HepG2 (cell line): ENCODE measurements around the gene ERC1. TPM values are rescaled to one million over a fixed set of nuclear protein-coding genes. Genes with fewer than 3 reads are reported as not detected.
A peak's percentile ranks its signal among the peaks of the same experiment; 100 is the strongest.

Experiments used
- ATAC-seq: fragments of 200-7000 bp; cut with Tn5 transposase; 3 replicates; pipeline ENCODE4 v1.9.1; 2020; ENCODE audit warnings: mild to moderate bottlenecking, moderate library complexity
- BruUV-seq: library from RNA; stranded (reverse); fragments of 400-500 nt; replicated peaks from 2 replicates; lab custom pipeline; 2021; lab: Mats Ljungman, UMichigan
- CTCF ChIA-PET: fragments of 300-600 bp; formaldehyde crosslinking; extraction: SDS; loops from one replicate; lab custom pipeline; 2021; ENCODE audit warnings: low total read pairs, inconsistent platforms, low intra/inter-chr PET ratio; lab: Yijun Ruan, JAX
- POLR2A ChIA-PET: fragments of 350-600 bp; sonication (Branson Sonifier 250); formaldehyde crosslinking; loops from one replicate; lab custom pipeline; 2020; ENCODE audit warnings: antibody characterized with exemption, inconsistent platforms; lab: Yijun Ruan, JAX
- DNase-seq: peaks from one replicate; pipeline ENCODE4 v3.0.0-alpha.2; 2015; ENCODE audit warnings: low spot score
- FAIRE-seq: peaks from 3 replicates; lab custom pipeline; 2011; peaks lifted over from hg19 to GRCh38; lab: Jason Lieb, UNC
- H2AFZ ChIP-seq: one replicate; pipeline ENCODE4 v1.6.1; 2011; ENCODE audit warnings: low read length, inconsistent platforms
- H3K27ac ChIP-seq: fragments of 300-600 bp; 3 replicates; pipeline ENCODE4 v1.8.0; 2011; ENCODE audit warnings: mixed run types, mild to moderate bottlenecking, mixed read lengths, low read length, inconsistent platforms; ENCODE audit not compliant: insufficient read depth; ENCODE audit errors: extremely low read length
- H3K27me3 ChIP-seq, 2 experiments: fragments of 200-600 bp in 1 of 2; 2 replicates in 1 of 2; 3 replicates in 1 of 2; pipeline versions ENCODE4 v1.6.0 to v1.8.0; 2011; ENCODE audit warnings: low read length in 2 of 2, mild to moderate bottlenecking in 2 of 2, moderate library complexity in 2 of 2, inconsistent platforms in 1 of 2; ENCODE audit not compliant: insufficient read depth in 2 of 2, control insufficient read depth in 1 of 2
- H3K36me3 ChIP-seq, 2 experiments: fragments of 200-600 bp in 1 of 2; replicated peaks in 1 of 2; 2 replicates in 1 of 2; 3 replicates in 1 of 2; pipeline versions ENCODE4 v1.5.1 to v1.8.0; 2011; ENCODE audit warnings: low read length in 2 of 2, inconsistent platforms in 1 of 2; ENCODE audit not compliant: insufficient read depth in 2 of 2, control insufficient read depth in 1 of 2
- H3K4me1 ChIP-seq: 2 replicates; pipeline ENCODE4 v1.5.1; 2012; ENCODE audit warnings: low read length, inconsistent platforms; ENCODE audit not compliant: insufficient read depth
- H3K4me2 ChIP-seq: 2 replicates; pipeline ENCODE4 v1.6.0; 2011; ENCODE audit warnings: low read depth, low read length, inconsistent platforms
- H3K4me3 ChIP-seq, 3 experiments: fragments of 200-600 bp in 1 of 3; sonication (generic), shearing (Covaris generic) in 1 of 3; replicated peaks in 1 of 3; 2 replicates each; pipeline ENCODE4 v1.5.1; 2011 to 2016; ENCODE audit warnings: low read length in 3 of 3, inconsistent platforms in 2 of 3, low read depth in 2 of 3, mild to moderate bottlenecking in 2 of 3, control low read depth in 1 of 3, mixed read lengths in 1 of 3; ENCODE audit not compliant: insufficient read depth in 1 of 3
- H3K79me2 ChIP-seq: one replicate; pipeline ENCODE4 v1.6.1; 2011; ENCODE audit warnings: low read length, inconsistent platforms; ENCODE audit not compliant: insufficient read depth
- H3K9ac ChIP-seq: 2 replicates; pipeline ENCODE4 v1.6.0; 2011; ENCODE audit warnings: mild to moderate bottlenecking, low read depth, low read length, inconsistent platforms; ENCODE audit not compliant: insufficient read depth
- H3K9me3 ChIP-seq: 2 replicates; pipeline ENCODE4 v1.5.1; 2012; ENCODE audit warnings: mild to moderate bottlenecking, low read length
- H4K20me1 ChIP-seq: 2 replicates; pipeline ENCODE4 v1.6.0; 2011; ENCODE audit warnings: inconsistent platforms, mild to moderate bottlenecking, low read length, moderate library complexity; ENCODE audit not compliant: insufficient read depth
- CENPBD1 ChIP-seq: sonication (generic); formaldehyde crosslinking; IDR thresholded peaks from 2 replicates; pipeline ENCODE4 v1.8.0; 2022; ENCODE audit warnings: missing genetic modification reagents, low read depth, mild to moderate bottlenecking, borderline replicate concordance
- EZH2 ChIP-seq: conservative IDR thresholded peaks from 2 replicates; pipeline ENCODE4 v1.6.1; 2012; ENCODE audit warnings: mild to moderate bottlenecking, low read depth, low read length, moderate library complexity
- MEIS2 ChIP-seq: sonication (generic); formaldehyde crosslinking; IDR thresholded peaks from 2 replicates; pipeline ENCODE4 v1.9.0; 2021; ENCODE audit warnings: mild to moderate bottlenecking, missing genetic modification reagents
- YY1 ChIP-seq: IDR thresholded peaks from 2 replicates; pipeline ENCODE4 v1.6.1; 2011; ENCODE audit warnings: low read length, low read depth, moderate library complexity, mild to moderate bottlenecking; ENCODE audit not compliant: insufficient read depth, insufficient replicate concordance
- ZEB1 ChIP-seq: IDR thresholded peaks from 2 replicates; pipeline ENCODE4 v1.6.1; 2012; ENCODE audit warnings: mild to moderate bottlenecking, low read depth, inconsistent platforms; ENCODE audit not compliant: insufficient replicate concordance
- ZNF468 ChIP-seq: sonication (generic); formaldehyde crosslinking; IDR thresholded peaks from 2 replicates; pipeline ENCODE4 v1.8.0; 2022; ENCODE audit warnings: mild to moderate bottlenecking, moderate library complexity, missing genetic modification reagents
- WGBS: methylation state at CpG from one replicate; pipeline ENCODE4 v1.1.6; 2017; ENCODE audit warnings: low lambda C conversion rate; 5-methylcytosine and 5-hydroxymethylcytosine counted together
- in situ Hi-C: cut with HindIII; loops from 2 replicates; pipeline ENCODE4 v1.10.0; 2017; ENCODE audit warnings: low pct_unique_long_range_greater_than_20kb; ENCODE audit not compliant: extremely low pct_ligation_motif_present
- intact Hi-C: fragments of 100-400 bp; cut with micrococcal nuclease; formaldehyde crosslinking; loops from one replicate; pipeline ENCODE4 v1.10.0; 2022; ENCODE audit not compliant: unreplicated experiment
- polyA plus RNA-seq, 8 experiments: library from polyadenylated mRNA; depleted of rRNA in 3 of 8; stranded (reverse) in 7 of 8; unstranded in 1 of 8; fragments of >200 nt; fragmentation: Illumina TruSeq in 4 of 8; extraction: Trizol in 4 of 8; gene quantifications; 2 replicates each; pipeline versions ENCODE4 v1.2.1 to v1.2.3, GENCODE V29; 2011 to 2016; ENCODE audit warnings: low read depth in 4 of 8, missing spikeins in 1 of 8, mixed read lengths in 1 of 8; ENCODE audit not compliant: insufficient read depth in 1 of 8
- total RNA-seq, 5 experiments: library from RNA; depleted of rRNA; stranded (reverse); fragments of >200 nt; fragmentation: Illumina TruSeq; extraction: Trizol; gene quantifications; 2 replicates each; pipeline ENCODE4 v1.2.3, GENCODE V29; 2016; ENCODE audit warnings: low read depth in 1 of 5

The ERC1 gene
- total and polyA plus RNA-seq, 2 of the 13 experiments (the other 11 are each of a cell fraction or from before 2014, with no cell fraction given) = 6.1 to 12.4 TPM

DNA sequence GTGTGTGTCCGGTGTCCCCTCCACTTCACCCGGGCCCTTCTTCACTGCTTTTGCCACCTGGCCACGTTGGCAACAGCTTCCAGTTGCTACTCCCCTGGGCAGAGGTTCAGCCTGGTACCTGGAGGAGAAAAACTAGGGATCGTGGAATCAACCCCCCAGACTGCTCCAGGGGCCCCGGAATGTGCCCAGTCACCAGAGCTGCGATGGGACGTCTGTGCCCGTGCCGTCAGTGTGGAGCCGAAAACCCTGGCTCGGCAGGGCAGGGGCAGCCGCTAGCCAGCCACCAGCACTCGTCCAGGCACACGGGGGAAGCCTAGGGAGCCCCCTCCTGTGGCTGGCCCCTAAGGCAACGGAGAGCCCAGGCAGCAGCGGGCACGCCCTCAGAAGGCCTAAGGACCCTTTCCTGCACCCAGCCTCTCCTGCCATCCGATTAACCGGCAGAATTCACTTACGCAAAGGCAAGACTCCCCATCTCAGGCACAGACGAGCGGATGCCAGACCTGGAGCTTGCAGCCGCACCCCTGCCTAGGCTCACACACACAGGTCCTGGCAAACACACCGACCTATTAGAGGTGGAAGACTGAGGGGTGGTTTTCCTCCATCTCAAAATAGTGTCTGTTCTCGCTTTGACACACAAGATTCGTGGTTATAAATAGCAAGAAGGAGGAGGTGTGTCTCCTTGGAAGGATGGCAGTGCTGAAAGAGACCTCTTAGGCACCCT is 540.8 kb downstream of the ERC1 start:
- WGBS = 45% methylated on average over 12 of the region's 26 CpGs
- peak overlapping the region in 1 of 3 experiments; percentile 66; a peak in 1 of 6 replicates for H3K4me3 ChIP-seq
- H3K79me2 ChIP-seq = no peaks in the 10 kb centered on the region
- POLR2A ChIA-PET = no interaction called here
- H3K9me3 ChIP-seq = no peaks in the 10 kb centered on the region
- H3K9ac ChIP-seq = no peak overlapping the region
- intact Hi-C loops = no loop called here
- H3K4me1 ChIP-seq = peaks cover 20% of the 10 kb centered on the region
- CTCF ChIA-PET = no interaction called here
- TF ChIP-seq MEIS2 (CRISPR knock-in tag) = no peak
- no peak for TF ChIP-seq ZNF468 (CRISPR knock-in tag)
- no peak for TF ChIP-seq ZEB1
- peak; percentile 90; the same call in 1 of the 2 replicates for TF ChIP-seq EZH2
- no peak for TF ChIP-seq CENPBD1 (CRISPR knock-in tag)
- no peak for TF ChIP-seq YY1
- TF ChIP-seq, all 625 proteins: peak for 1
- no peak for ATAC-seq
- H3K4me2 ChIP-seq = peak overlapping the region; percentile 70
- DNase-seq = no peak
- in situ Hi-C loops = no loop called here
- no peaks in the 10 kb centered on the region for H4K20me1 ChIP-seq
- H3K27me3 ChIP-seq = peaks cover 16 to 83% of the 10 kb centered on the region in 2 experiments; a peak in 4 of 5 replicates
- no peak overlapping the region for H2AFZ ChIP-seq
- FAIRE-seq = no peak
- no peaks in the 10 kb centered on the region for H3K36me3 ChIP-seq
- H3K27ac ChIP-seq = no peak overlapping the region
- BruUV-seq = no TSS peak
